ENCODE measurements around the gene KCNN4.
"Not testable (repeated sequence)": the region's sequence is repeated elsewhere in the genome, so short reads cannot be mapped to it uniquely, and the experiment has no call there.

The KCNN4 gene

GRCh38 chr19:43798546-43799409 is 18.0 kb upstream of the KCNN4 start:
- peak in 1 of 2 donors; percentile 19 for DNase-seq (ENCODE audit: low read depth in 2 of 2)

- no peak for DNase-seq (ENCODE audit: low read depth in 2 of 2)
Measured at GRCh38 chr19:43798026-43798545, 17.3 kb upstream of the KCNN4 start.

GRCh38 chr19:43797556-43797955 is 16.8 kb upstream of the KCNN4 start:
- no peak for DNase-seq (ENCODE audit: low read depth in 2 of 2)

- no peak for DNase-seq (ENCODE audit: low read depth in 2 of 2)
Measured at GRCh38 chr19:43797118-43797517, 16.3 kb upstream of the KCNN4 start.

- DNase-seq (ENCODE audit: low read depth in 2 of 2): no peak
Measured at GRCh38 chr19:43790587-43790986, 9.8 kb upstream of the KCNN4 start.

- no peak for DNase-seq (ENCODE audit: low read depth in 2 of 2)
Measured at GRCh38 chr19:43789029-43789428, 8.3 kb upstream of the KCNN4 start.

GRCh38 chr19:43786665-43787064 is 5.9 kb upstream of the KCNN4 start:
- no peak for DNase-seq (ENCODE audit: low read depth in 2 of 2)

GRCh38 chr19:43784981-43785808 is 4.4 kb upstream of the KCNN4 start:
- no peak for DNase-seq (ENCODE audit: low read depth in 2 of 2)

GRCh38 chr19:43784241-43784980 is 3.6 kb upstream of the KCNN4 start:
- DNase-seq (ENCODE audit: low read depth in 2 of 2): no peak

- DNase-seq (ENCODE audit: low read depth in 2 of 2): no peak
Measured at GRCh38 chr19:43783636-43784035, 2.9 kb upstream of the KCNN4 start.

- no peak for DNase-seq (ENCODE audit: low read depth in 2 of 2)
Measured at GRCh38 chr19:43782689-43783231, 2.0 kb upstream of the KCNN4 start.

GRCh38 chr19:43782311-43782660 is 1.5 kb upstream of the KCNN4 start:
- DNase-seq (ENCODE audit: low read depth in 2 of 2): no peak

GRCh38 chr19:43781630-43782310 is 997 bp upstream of the KCNN4 start:
- DNase-seq (ENCODE audit: low read depth in 2 of 2): no peak

- no peak for DNase-seq (ENCODE audit: low read depth in 2 of 2)
Measured at GRCh38 chr19:43779820-43780219, 953 bp downstream of the KCNN4 start.

GRCh38 chr19:43779147-43779819 is 1.5 kb downstream of the KCNN4 start:
- no peak for DNase-seq (ENCODE audit: low read depth in 2 of 2)

- DNase-seq (ENCODE audit: low read depth in 2 of 2): no peak
Measured at GRCh38 chr19:43778651-43779050, 2.1 kb downstream of the KCNN4 start.

- DNase-seq (ENCODE audit: low read depth in 2 of 2): no peak
Measured at GRCh38 chr19:43777163-43777695, 3.5 kb downstream of the KCNN4 start.

GRCh38 chr19:43776286-43776685 is 4.5 kb downstream of the KCNN4 start:
- no peak for DNase-seq (ENCODE audit: low read depth in 2 of 2)

- no peak for DNase-seq (ENCODE audit: low read depth in 2 of 2)
Measured at GRCh38 chr19:43775299-43775890, 5.4 kb downstream of the KCNN4 start.

GRCh38 chr19:43774940-43775258 is 5.9 kb downstream of the KCNN4 start:
- not testable (repeated sequence) for DNase-seq (ENCODE audit: low read depth in 2 of 2)

All from stimulated activated CD8-positive, alpha-beta memory T cell treated with anti-CD3 and anti-CD28 coated beads, Interleukin-7, amount 100 ng/mL, for 1 hour (primary cell).